T-helper 22 cell (primary cell): ENCODE data around the gene RMC1.
A peak's percentile ranks its signal among the peaks of the same experiment; 100 is the strongest.
"Not testable (repeated sequence)": the region's sequence is repeated elsewhere in the genome, so short reads cannot be mapped to it uniquely, and the experiment has no call there.

Experiments used
- DNase-seq: peaks from one replicate; pipeline ENCODE4 v3.0.0-alpha.2; 2020; ENCODE audit warnings: low read depth

RMC1 gene

DNA sequence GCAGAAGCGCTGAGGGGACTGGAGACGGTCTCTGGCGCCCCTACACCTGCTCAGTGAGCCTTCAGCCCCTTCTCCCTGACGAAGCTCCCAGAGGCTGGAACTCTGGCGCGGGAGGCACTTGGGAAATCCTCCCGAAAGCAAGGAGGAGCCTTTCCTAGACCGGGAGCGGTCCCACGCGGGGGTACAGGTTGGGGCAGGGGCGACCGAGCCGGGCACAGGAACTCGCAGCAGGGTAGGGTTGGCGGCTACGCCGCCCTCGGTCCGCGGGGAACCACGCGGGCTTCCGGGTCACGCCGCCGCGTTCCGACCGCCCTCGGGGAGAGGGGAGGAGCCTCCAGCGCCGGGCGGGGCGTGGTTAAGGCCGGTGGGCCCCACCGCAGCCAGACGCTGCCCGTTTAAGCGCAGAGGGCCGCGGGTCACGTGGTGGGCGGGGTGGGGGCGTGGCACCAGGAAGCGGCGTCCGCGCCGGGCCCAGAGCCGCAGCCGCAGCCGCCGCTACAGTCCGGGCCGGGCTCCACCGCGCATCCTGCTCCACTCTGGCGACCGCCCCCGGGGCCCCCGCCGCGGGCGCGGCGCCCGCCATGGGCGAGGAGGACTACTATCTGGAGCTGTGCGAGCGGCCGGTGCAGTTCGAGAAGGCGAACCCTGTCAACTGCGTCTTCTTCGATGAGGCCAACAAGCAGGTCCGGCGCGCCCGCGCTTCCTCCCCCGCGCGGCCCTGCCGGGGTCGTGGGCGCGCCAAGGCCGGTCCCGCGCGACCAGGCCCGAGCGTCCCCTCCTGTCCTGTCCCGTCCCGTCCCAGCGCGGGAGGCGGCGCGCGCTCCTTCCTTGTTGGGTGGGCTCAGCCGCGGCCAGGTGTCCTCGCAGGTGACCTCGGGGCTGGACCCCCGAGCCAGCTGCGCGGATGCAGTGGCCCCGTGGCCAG is at the start of gene RMC1:
RMC1 (plus strand) TSS at position 474 of the 925 bp plus-strand sequence; CDS start at position 582, 108 bp downstream.
- peak; percentile 91 for DNase-seq

DNA sequence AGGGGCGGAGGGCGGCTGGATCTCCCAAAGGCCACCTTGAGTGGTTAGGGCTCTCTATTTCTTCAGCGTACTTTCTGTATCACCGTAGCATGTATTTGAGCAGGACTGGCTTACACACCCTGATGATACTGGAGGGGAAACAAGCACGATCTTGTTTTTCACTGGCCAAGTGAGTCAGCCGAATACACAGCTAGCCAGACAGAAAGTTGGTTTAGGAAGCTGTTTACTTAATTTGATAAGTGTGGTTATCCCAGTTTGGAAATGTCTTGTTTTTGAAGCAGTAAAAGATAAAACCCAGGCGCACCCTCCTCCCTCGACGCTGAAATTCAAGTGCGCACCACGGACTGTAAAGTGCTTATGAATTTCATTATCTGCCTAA is 49.6 kb upstream of the RMC1 start:
- DNase-seq, result no peak

DNA sequence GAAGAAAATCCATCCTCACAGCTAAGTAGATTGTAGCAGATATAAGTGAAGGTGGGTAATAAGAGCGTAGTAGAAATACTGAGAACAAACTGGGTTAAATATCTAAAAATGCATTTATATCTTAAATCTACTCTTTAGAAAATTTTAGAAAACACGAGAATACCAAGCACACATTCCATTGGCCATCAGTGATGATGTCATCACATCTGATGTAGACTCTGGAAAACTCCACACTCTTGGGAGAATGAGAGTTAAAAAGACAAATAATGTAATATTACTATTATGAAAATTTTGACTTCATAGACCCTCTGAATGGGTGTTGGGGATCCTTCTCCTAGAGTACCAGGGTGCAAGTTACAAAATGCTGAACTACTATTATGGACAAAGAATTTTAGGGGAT is 46.5 kb upstream of the RMC1 start:
- DNase-seq, result no peak

DNA sequence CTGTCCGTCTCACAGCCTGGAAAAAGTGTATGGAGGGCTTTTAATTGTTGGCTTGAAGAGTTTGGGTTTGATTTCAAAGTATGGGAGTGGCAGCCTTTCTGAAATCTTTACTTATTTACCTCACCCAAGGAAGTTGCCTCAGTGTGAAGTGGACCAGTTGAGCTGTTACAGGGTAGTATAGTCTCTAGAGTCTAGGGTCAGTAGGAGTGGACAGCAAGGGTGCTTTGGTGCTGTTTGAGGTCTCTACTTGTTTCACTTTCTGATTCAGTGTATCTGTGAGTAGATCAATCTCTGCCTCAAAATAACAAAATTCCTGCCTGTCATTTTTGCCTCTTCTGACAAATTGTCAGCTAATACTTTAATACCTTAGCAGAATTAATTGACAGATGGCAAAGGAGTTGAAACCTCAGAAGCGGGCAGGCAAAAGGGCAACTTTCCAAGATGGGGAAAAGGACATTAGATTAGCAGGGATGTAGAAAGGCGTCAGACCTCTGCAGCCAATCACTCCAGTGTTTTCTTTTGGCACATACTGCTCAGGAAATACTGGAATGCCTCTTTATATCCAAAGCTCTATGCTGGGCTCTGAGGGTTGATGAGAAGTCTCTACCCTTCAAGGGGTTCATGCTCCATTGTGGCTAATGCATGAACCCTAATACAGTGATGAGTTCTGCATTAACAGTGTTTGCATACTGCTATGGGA is 44.3 kb upstream of the RMC1 start:
- DNase-seq, result no peak

DNA sequence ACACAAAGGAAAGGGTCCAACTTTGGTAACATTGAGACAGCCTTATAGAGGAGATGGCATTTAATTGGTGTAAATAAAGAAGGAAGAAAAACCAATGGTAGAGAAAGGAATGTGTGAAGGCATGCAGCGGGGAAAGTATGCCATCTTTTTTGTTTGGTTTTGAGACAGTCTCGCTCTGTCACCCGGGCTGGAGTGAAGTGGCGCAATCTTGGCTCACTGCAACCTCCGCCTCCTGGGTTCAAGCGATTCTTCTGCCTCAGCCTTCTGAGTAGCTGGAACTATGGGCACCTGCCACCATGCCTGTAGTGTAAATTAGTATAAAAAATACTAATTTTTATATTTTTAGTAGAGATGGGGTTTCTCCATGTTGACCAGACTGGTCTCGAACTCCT is 43.8 kb upstream of the RMC1 start:
- no peak for DNase-seq

DNA sequence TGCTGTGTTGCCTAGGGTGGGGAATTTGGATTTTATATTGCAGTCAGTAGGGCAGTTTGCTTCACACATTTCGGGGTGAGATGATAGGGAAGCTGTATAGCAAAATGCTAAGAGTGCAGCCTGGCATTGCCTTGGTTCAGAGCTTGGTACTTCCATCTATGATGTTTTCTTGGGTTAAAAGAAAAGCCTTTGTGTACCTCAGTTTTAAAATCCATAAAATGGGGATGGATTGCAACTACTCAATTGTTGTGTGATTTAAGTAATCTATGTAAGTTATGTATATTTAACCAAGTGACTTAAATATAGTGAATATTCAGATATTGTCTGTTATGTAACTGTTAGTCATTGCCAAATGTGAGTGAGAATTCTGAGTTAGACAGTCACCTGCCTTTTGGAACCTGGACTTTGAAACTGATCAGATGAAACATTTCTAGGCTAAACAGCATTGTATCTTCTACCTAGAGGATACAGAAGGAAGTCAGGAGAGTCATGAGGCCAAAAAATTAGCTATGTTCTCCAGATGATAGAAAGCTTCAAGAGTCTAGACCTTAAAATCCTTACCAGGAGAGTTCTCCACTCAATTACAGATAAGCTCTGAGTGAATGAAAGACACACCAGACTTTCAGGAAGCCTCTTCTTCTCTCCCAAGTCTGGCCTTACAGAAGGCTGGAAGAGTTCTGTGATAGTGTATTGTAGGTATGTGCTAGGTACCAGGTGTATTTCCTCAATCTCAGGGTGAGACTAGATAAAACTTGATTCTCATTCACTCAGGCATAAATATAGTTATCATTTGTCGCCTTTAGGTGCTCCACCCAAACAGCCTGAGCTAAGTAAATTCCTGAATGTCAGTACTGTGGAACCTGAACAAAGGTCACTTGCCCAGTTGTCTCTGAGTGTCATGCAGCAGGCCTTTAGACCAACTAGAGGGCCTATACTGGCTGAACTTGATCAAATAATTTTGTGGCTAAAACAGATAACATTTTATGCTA is 42.7 kb upstream of the RMC1 start:
- DNase-seq, result no peak

DNA sequence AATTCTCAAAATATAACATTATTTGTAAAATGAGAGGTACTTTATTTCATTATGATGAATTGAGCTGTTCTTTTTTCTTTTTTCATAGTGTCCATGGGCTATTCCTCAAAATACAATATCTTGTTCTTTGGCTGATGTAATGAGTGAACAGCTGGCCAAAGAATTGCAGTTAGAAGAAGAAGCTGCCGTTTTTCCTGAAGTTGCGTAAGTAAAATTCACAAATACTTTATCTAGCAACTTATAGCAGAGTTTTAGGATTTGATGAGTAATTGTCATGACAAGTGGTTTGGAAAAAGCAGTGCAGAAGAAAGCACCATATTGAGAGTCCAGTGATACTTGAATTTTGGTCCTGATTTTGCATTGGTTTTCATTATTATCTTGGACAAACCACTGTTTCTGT is 40.4 kb upstream of the RMC1 start:
- DNase-seq, result no peak

DNA sequence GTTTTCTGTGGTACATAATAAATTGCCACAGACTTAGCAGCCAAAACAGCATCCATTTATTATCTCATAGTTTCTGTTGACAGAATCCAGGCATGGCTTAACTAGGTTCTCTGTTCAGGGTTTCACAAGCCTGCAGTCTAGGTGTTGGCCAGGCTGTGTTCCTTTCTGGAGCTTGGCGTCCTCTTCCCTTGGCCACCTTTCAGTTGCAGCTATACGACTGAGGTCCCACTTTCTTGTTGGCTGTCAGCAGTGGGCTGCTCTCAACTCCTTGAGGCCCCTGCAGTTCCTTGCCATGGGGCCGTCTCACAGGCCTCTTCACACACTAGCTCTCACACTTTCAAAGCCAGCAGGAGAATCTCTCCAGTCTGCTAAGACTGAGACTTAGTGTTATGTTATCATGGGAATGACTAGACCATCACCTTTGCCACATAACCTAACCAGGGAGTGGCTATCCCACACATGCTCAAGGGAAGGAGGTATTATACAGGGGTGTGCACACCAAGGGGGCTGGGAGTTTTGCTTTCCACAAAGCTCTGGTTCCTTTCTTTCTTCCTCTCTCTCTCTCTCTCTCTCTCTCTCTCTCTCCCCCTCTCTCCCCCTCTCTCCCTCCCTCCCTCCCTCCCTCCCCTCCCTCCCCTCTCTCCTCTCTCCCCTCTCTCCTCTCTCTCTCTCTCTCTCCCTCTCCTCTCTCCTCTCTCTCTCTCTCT is 34.4 kb upstream of the RMC1 start:
- DNase-seq, result no peak

DNA sequence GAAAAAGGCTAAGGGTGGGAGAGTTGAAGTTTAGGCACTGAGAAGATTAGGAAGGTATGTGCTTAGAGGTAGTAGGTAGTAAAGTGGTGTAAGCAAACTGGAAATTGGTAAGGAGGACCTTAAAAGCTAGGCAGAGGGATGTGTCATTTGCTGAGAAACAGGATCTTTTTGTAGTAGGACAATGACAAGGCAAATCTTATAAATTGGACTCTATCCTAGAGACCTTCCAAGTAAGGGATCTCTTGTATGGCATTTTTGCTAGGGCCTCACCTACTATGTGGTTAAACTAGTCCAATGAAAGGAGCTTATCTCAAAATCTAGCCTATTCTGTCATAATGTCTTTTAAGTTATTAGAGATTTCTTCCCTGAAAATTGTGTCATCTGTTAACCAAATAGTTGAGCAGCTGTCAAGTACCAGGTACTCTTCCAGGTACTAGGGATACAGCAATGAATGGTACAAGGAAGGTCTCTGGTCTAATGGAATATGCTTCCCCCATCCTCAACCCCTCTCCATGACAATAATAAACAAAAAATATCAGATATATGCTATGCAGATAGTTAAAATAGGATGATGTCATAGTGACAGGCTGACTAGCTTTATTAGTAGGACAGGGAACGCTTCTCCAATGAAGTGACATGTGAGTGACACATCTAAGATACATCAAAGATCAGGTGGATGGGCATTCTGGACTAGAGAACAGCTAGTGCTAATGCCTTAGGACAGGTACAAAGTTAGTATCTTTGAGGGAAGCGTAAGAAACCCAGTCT is 32.5 kb upstream of the RMC1 start:
- no peak for DNase-seq

DNA sequence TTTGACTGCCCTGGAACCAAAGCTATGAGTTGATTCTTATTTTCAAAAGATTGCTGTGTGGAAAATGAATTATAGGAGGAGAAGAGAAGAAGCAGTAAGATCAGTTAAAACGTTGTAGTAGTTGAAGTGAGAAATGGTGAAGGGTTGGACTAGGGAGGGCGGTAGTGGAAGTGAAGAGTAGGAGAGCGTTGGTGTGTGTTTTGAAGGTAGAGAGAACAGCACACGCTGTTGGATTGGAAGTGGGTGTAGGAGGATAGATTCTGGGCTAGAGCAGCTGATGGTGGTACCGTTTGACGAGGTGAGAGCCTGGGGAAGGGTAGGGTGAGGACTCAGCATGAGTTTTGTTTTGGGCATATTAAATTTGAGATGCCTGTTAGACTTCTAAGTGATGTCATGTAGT is 31.8 kb upstream of the RMC1 start:
- DNase-seq, result no peak

DNA sequence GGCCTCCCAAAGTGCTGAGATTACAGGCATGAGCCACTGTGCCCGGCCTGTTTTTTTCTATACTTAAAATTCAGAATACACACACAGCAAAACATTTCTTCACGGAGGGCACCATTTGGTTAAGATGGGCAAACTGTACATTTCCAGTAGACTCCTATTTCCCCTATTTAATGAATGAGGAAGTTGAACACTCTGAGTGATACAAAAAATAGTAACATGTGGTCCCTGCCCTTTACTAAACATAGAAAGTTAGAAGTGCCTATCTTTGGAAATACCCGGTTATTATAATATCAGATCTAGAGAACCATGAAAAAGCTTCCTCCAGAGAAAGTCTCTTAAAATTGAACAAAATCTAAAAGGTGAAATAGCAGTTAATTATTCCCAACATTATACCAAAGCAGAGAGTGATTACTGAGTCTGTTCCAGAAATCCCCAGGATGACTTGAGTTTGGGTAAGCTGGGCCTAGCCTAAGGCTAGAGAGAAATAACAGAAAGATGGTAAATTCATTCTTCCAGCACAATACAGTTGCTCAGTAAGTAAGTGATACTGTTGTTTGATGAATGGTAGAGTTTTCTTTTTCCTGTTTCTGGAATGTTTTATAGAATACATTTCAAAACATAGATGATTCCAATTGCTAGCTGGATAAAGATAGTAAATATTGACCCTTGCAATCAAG is 23.3 kb upstream of the RMC1 start:
- no peak for DNase-seq

DNA sequence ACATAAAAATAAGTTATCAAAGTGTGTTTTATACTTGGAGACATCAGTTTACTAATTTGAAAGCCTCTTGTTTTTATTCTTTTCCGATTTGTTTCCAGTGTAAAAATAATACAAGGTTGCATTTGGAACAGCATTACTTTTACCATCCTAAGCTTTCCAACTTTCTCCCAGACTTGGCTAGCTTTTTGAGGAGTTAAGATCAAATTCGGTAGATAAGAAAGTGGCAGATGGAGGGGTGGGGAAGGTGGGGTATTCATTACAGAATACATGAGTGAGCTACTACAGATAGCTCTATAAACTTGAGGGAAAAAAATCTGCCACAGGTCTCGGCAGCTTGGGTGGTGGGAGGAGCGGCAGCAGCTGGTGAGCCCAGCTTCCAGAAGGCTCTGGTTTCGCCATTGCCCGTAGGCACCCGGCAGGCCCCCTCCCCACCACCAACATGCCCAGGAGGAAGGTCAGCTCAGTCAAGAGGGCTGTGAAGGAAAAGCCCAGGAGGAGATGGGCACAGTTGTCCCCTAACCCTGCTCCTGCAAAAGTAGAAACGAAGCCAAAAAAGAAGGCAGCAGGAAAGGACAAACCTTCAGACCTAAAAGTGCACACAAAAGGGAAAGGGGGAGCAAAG is 18.6 kb upstream of the RMC1 start:
- no peak for DNase-seq

DNA sequence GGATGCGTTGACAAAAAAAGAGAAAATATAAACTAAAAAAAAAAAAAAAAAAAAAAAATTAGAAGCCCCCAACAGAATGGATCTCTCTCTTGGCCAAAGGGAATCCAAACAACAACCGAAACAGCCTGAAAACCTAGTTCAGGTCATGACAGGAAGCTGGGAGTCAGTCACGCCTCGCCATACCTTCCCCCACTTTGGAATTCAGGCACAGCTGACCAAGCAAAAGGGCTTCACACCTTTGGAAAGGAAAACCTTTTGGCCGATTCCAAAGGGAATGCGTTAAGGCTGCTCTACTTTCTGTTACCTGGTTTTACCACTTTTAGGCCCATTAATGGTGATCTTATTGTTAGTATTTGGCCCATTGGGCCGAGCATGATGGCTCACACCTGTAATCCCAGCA is 17.9 kb upstream of the RMC1 start:
- no peak for DNase-seq

DNA sequence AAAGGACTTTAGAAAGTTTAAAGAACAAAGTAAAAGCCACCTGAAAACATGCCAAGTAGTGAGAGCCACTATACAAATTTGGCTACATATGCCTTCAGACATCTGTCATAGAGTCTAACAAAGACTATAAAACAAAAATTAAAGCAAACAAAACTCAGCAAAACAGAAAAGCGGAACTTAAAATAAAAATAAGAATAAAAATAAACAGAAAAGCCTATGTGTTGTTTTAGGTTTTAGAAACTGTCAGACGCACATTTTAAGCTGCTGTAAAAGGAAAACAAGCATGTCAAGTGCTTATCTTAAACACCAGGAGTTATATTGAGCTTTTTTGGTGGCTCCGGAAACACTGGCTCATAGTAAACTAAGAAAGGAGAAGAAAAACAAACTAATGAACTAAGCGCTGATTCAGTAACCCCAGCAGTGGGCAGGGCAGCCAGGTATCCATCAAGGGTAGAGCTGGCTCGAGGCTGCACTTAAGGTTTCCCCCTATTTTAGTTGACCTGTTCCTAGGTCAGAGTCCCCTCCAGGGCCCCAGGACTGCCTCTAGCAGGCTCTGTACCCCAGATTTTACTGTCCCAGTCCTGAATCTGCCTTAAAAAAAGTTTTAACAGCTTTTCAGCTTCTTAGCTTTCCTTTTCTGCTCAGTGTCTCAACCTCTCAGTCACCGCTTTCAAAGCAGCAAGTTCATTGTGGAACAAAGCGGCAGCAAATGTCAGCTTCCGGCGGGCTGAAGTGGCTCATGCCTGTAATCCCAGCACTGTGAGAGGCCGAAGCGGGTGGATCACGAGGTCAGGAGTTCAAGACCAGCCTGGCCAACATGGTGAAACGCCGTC is 15.4 kb upstream of the RMC1 start:
- DNase-seq, result no peak

DNA sequence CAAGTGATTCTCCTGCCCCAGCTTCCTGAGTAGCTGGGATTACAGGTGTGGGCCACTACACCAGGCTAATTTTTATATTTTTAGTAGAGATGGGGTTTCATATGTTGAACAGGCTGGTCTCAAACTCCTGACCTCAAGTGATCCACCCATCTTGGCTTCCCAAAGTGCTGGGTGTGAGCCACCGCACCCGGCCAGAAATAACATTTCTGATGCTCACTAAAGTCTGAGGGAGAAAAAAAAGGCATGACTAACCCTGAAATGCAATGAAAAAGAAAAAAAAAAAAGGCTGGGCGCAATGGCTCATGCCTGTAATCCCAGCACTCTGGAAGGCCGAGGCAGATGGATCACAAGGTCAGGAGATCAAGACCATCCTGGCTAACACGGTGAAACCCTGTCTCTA is 13.7 kb upstream of the RMC1 start:
- DNase-seq, result not testable (repeated sequence)

DNA sequence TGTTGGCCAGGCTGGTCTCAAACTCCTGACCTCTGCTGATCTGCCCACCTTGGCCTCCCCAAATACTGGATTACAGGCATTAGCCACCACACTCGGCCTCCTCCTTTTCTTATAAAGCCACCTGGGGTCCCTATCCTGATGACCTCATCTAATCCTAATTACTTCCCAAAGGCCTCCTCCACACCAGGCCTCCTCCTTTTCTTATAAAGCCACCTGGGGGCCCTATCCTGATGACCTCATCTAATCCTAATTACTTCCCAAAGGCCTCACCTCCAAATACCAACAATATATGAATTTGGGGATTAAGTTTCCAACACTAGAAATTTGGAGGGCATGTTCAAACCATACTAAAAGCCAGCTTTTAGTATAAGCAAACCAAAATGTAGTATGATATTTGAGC is 9.7 kb upstream of the RMC1 start:
- no peak for DNase-seq

DNA sequence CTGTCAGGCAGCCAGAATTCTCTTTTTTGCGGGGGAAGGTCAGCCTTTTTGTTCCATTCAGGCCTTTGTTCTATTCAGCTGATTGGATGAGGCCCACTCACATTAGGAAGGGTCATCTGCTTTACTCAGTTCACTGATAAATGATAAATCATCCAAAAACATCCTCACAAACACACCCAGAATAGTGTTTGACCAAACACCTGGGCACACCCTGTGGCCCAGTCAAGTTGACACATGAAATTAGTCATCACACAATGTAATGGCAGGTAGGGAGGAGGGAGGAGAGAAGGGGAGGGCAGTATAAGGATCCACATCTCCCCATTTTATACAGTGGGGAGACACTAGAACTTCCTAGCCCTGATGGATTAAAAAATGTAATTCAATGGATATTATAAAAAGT is 8.3 kb upstream of the RMC1 start:
- no peak for DNase-seq

DNA sequence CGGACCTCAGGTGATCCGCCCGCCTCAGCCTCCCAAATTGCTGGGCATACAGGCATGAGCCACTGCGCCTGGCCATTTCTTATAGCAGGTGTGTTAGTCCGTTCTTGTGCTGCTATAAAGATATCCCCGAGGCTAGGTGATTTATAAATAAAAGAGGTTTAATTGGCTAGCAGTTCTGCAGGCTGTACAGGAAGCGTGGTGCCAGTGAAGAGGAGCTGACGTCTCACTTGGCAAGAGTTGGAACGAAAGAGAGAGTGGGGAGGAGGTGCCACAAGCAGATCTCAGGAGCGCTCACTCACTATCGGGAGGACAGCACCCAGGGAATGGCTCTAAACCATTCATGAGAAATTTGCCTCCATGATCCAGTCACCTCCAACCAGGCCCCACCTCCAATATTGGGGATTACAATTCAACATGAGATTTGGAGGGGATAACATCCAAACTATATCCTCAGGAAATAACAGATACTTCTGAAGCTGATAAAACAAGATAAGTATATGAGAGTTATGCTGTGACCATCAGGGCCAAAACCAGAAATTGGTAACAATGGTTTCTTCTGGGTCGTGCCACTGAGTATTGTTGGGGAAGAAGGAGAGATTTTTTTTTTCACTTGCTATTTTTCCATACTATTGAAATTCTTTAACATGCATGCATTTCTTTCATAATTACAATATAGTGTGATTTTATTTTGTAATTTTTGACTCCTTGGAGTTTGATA is 7.4 kb upstream of the RMC1 start:
- DNase-seq, result no peak
